ENCODE results near the gene PITRM1.

Gene PITRM1

DNA sequence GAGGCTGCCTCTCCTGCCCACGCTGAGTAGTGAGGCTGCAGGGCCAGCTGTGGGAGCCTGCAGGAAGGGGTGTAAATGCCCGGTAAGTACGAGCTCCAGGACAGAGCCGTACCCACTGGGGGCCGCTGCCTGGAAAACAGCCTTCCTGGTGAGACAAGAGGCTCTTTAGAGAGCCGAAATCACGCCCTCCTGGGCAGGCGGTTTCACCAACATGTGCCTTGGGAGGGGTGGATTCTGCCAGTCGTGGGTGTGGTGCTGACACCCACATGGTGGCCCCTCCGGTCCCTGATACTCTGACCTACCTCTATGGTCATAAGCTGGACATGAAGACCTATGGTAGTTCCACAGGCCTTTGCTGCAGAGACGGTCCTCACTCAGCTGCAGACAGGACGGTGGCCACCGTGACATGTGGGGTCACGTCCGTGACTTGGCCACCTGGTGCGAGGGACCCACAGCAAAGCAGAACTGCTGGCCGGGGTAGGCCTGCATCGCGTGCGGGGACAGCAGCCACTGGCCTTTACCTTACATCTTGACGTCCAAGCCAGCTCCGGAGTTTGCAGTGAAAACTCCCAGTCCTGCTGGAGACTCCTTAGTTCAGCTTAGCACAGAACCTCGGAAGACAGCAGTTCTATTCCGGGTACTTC is 46.9 kb downstream of the PITRM1 start:
- Histone ChIP-seq H3K4me1 (peaks cover 45% of the 10 kb centered on the region), H3K9ac (0 out of 2 replicates have a peak overlapping the region, but pooled peaks have one; percentile 32), H3K36me3 (peaks cover 87% of the 10 kb centered on the region), H3K4me2 (peak overlapping the region; percentile 93), H3K27me3 (no peaks in the 10 kb centered on the region), H4K20me1 (peaks cover 91% of the 10 kb centered on the region), H3K9me3 (no peaks in the 10 kb centered on the region), H3K27ac (no peak overlapping the region), H3K4me3 (no peak overlapping the region; the same call in 1 of the 2 replicates)
- TF ChIP-seq Cebpa-rat (IDR thresholded peaks at IDR 0.05) = no peak

- H3K27ac ChIP-seq = no peak overlapping the region
- peaks cover 45% of the 10 kb centered on the region for H3K4me1 ChIP-seq
- H4K20me1 ChIP-seq = peaks cover 97% of the 10 kb centered on the region
- no peak overlapping the region for H3K4me3 ChIP-seq
- peak overlapping the region; percentile 93 for H3K4me2 ChIP-seq
- peaks cover 87% of the 10 kb centered on the region for H3K36me3 ChIP-seq
- no peak overlapping the region for H3K9ac ChIP-seq
- H3K9me3 ChIP-seq = no peaks in the 10 kb centered on the region
- no peak for TF ChIP-seq Cebpa-rat (IDR thresholded peaks at IDR 0.05)
- H3K27me3 ChIP-seq = no peaks in the 10 kb centered on the region
Measured at GRCh38 chr10:3124412-3125175, 48.0 kb downstream of the PITRM1 start.

GRCh38 chr10:3123571-3124411 is 48.8 kb downstream of the PITRM1 start:
- no peaks in the 10 kb centered on the region for H3K9me3 ChIP-seq
- no peak overlapping the region for H3K4me3 ChIP-seq
- peaks cover 94% of the 10 kb centered on the region for H4K20me1 ChIP-seq
- peaks cover 87% of the 10 kb centered on the region for H3K36me3 ChIP-seq
- no peak for TF ChIP-seq Cebpa-rat (IDR thresholded peaks at IDR 0.05)
- peaks cover 45% of the 10 kb centered on the region for H3K4me1 ChIP-seq
- no peak overlapping the region for H3K4me2 ChIP-seq
- no peak overlapping the region for H3K27ac ChIP-seq
- no peak overlapping the region for H3K9ac ChIP-seq
- no peaks in the 10 kb centered on the region for H3K27me3 ChIP-seq

DNA sequence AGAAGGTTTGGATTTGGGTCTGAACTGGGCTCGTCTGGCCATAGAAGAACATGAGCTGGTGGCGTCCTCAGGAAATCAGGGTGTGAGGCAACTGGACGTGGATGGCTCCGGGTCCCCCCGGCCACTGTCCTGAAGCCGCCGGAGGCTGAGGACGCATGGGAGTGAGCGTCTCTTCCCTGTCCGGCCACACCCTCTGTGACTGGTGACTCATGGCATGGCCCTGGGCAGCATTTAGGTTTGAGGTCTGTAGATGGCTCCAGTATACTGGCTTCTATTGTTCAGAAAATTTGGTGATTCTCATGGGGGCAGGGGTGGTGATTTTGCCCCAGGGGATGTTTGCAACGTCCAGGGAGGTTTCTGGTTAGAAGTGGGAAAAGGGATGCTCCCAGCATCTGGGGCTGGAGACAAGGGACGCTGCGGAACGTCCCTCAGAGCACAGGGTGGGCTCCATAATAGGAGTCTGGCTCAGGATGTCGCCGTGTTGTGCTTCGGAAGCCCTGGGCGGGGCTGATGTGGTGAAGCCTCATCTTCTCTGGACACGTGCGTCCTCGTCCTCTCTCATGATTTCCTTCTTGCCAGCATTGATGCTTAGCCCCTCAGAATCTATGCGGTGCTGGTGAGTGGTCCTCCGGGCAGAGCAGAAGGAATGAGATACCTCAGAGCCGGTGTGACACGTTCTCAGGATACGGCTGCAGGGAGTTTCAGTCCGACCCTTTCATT is 49.9 kb downstream of the PITRM1 start:
- Histone ChIP-seq H3K4me3 (no peak overlapping the region), H3K4me1 (peaks cover 35% of the 10 kb centered on the region), H3K27ac (no peak overlapping the region), H3K9me3 (no peaks in the 10 kb centered on the region), H4K20me1 (peaks cover 90% of the 10 kb centered on the region), H3K27me3 (no peaks in the 10 kb centered on the region), H3K36me3 (peaks cover 87% of the 10 kb centered on the region), H3K4me2 (no peak overlapping the region), H3K9ac (no peak overlapping the region)
- TF ChIP-seq Cebpa-rat (IDR thresholded peaks at IDR 0.05) = no peak

DNA sequence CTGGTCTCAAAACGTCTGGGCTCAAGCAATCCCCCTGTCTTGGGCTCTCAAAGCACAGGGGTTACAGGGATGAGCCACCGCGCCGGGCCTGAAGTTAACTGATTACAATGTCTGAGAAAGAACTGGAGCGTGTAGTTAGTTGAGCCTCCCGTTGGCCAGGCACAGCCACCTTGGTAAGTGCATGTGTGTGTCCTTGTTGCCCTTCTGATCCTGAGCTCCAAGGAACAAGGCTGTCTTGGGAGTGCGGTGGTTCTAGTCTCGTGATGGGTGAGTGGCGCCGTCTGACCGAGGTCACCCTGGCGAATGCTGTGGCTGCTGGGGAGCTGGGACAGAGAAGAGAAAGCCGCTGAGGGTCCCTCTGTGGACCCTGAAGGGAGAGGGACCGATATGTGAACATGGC is 50.5 kb downstream of the PITRM1 start:
- Histone ChIP-seq H3K36me3 (peaks cover 91% of the 10 kb centered on the region), H3K4me1 (peaks cover 29% of the 10 kb centered on the region), H3K4me3 (no peak overlapping the region), H4K20me1 (peaks cover 90% of the 10 kb centered on the region), H3K9ac (no peak overlapping the region), H3K4me2 (no peak overlapping the region), H3K9me3 (no peaks in the 10 kb centered on the region), H3K27ac (no peak overlapping the region), H3K27me3 (no peaks in the 10 kb centered on the region)
- no peak for TF ChIP-seq Cebpa-rat (IDR thresholded peaks at IDR 0.05)

DNA sequence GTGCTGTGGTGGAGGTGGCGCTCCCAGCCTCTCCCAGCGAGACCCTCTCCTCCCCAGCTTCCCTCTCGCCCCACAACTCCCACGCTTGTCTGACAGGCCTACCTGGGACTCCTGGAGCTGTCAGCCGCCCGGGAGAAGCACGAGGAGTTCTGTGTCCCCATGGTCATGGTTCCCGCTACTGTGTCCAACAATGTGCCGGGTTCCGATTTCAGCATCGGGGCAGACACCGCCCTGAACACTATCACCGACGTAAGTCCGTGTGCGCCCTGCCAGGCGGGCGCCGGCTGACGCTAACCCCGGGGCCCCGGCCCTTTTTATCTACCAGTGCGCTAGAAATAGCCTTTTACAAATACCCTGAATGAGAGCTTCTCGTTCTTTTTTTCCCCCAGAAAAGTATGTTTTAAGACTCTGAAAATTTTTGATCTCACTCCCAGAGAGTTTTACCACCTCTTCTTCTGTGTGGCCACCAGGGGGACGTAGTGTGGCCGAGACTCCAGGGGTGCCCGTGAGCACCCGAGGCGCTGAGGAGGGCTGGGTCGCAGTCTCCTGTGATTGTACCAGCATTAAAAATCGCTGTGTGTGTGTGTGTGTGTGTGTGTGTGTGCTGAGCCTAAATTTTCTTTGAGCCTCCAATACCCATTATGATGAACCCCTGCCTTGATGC is 52.7 kb downstream of the PITRM1 start:
- Histone ChIP-seq H3K36me3 (peaks cover 99% of the 10 kb centered on the region), H3K4me3 (no peak overlapping the region), H3K9me3 (no peaks in the 10 kb centered on the region), H3K4me2 (no peak overlapping the region), H3K4me1 (peaks cover 8% of the 10 kb centered on the region), H4K20me1 (peaks cover 80% of the 10 kb centered on the region), H3K27me3 (no peaks in the 10 kb centered on the region), H3K27ac (no peak overlapping the region), H3K9ac (no peak overlapping the region)
- TF ChIP-seq Cebpa-rat (IDR thresholded peaks at IDR 0.05) = no peak

- H3K4me1 ChIP-seq = no peaks in the 10 kb centered on the region
- H3K9me3 ChIP-seq = no peaks in the 10 kb centered on the region
- H3K36me3 ChIP-seq = peaks cover 99% of the 10 kb centered on the region
- H4K20me1 ChIP-seq = peaks cover 76% of the 10 kb centered on the region
- H3K4me3 ChIP-seq = no peak overlapping the region
- H3K27me3 ChIP-seq = no peaks in the 10 kb centered on the region
- H3K4me2 ChIP-seq = no peak overlapping the region
- no peak overlapping the region for H3K27ac ChIP-seq
- TF ChIP-seq Cebpa-rat (IDR thresholded peaks at IDR 0.05) = no peak
- no peak overlapping the region for H3K9ac ChIP-seq
Measured at GRCh38 chr10:3118641-3119091, 53.9 kb downstream of the PITRM1 start.

DNA sequence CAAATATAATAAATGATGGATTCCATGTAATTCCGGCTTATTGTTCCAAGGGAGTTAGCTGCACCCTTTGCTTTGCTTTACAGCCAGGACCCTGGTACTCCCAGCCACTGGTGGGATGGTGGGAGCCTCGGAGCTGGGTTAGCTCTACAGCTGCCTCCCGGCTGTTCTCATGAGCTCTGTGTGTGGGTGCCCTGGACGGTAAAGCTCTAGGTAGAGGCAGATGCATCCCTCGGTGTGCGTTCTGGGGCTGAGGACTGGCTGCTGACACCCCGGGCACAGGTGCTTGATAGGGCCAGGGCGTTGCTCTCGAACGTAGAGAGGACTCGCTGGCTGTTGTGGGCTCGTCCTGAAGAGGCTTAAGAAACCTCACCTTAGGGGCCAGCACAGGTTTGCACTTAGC is 55.1 kb downstream of the PITRM1 start:
- Histone ChIP-seq H3K27ac (no peak overlapping the region), H3K4me2 (no peak overlapping the region), H3K4me1 (no peaks in the 10 kb centered on the region), H4K20me1 (peaks cover 74% of the 10 kb centered on the region), H3K9me3 (no peaks in the 10 kb centered on the region), H3K4me3 (no peak overlapping the region), H3K9ac (no peak overlapping the region), H3K27me3 (no peaks in the 10 kb centered on the region), H3K36me3 (peaks cover 99% of the 10 kb centered on the region)
- no peak for TF ChIP-seq Cebpa-rat (IDR thresholded peaks at IDR 0.05)
